Mucosa of rectum (tissue), 2 donors: ENCODE results near the gene MSH3.
"Not testable (repeated sequence)": the region's sequence is repeated elsewhere in the genome, so short reads cannot be mapped to it uniquely, and the experiment has no call there.

Experiments used
- H3K27ac ChIP-seq, 2 donors: one replicate each; pipeline ENCODE4 v1.7.0; 2013; ENCODE audit warnings: inconsistent platforms in 2 of 2, low read depth in 2 of 2, low read length in 2 of 2
- H3K27me3 ChIP-seq, 2 donors: one replicate each; pipeline ENCODE4 v1.7.0; 2013; ENCODE audit warnings: low read length in 2 of 2; ENCODE audit not compliant: control insufficient read depth in 2 of 2, insufficient read depth in 2 of 2
- H3K36me3 ChIP-seq, 2 donors: one replicate each; pipeline ENCODE4 v1.7.0; 2013; ENCODE audit warnings: low read length in 2 of 2; ENCODE audit not compliant: control insufficient read depth in 2 of 2, insufficient read depth in 2 of 2
- H3K4me1 ChIP-seq, 2 donors: one replicate each; pipeline ENCODE4 v1.7.0; 2013; ENCODE audit warnings: low read length in 2 of 2, mild to moderate bottlenecking in 1 of 2; ENCODE audit not compliant: control insufficient read depth in 2 of 2, insufficient read depth in 2 of 2
- H3K4me3 ChIP-seq, 2 donors: one replicate each; pipeline ENCODE4 v1.7.0; 2013; ENCODE audit warnings: low read length in 2 of 2
- H3K9ac ChIP-seq, 2 donors: one replicate each; pipeline ENCODE4 v1.7.0; 2013; ENCODE audit warnings: low read length in 2 of 2, low read depth in 1 of 2, mild to moderate bottlenecking in 1 of 2
- H3K9me3 ChIP-seq, 2 donors: one replicate each; pipeline ENCODE4 v1.7.0; 2013; ENCODE audit warnings: low read length in 2 of 2; ENCODE audit not compliant: control insufficient read depth in 2 of 2
- donor health status: healthy.
- donor health status: Normal muscosa, but diverticular disease.

The MSH3 gene

DNA sequence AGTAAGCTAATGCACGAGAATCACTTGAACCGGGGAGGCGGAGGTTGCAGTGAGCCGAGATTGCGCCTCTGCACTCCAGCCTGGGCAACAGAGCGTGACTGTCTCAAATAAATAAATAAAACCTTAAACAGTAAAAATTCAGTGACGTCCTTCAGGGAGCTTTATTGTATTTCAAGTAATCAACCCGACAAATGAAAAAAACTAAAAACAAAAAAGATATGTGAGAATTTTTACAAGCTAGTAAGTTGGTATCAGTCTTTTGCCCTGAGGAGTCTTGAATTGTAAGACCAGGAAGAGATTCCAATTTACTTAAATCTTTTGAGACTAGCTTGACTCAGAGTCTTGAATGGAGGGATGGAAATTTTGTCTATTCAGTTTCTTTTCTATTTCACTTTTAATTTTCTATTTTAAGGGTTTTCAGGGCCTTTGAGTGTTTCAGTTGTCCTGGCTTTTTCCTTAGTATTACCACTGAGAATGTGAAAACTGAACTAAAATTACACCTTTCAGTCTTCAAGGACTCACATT lies 126.4 kb downstream of the MSH3 start:
- Histone ChIP-seq H3K9ac (no peak overlapping the region), H3K27ac (no peak overlapping the region), H3K9me3 (no peaks in the 10 kb centered on the region), H3K27me3 (no peaks in the 10 kb centered on the region), H3K4me3 (no peak overlapping the region), H3K36me3 (peaks cover 0 to 4% of the 10 kb centered on the region in 2 donors), H3K4me1 (no peaks in the 10 kb centered on the region)

DNA sequence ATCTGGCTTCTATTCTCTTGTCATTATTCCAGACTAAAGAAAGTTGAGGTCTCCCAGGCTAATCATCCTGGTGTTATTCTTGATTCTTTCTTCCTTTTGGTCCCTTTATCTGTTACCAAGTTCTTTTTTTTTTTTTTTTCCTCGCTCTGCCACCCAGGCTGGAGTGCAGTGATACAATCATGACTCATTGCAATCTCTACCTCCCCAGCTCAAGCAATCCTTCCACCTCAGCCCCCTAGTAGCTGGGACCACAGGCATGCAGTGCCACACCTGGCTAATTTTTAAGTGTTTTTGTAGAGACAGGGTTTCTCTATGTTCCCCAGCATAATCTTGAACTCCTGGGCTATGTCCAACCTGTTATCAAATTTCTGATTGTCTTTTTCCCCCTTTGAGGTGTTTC lies 126.9 kb downstream of the MSH3 start:
- Histone ChIP-seq H3K27me3 (no peaks in the 10 kb centered on the region), H3K9me3 (no peaks in the 10 kb centered on the region), H3K9ac (no peak overlapping the region), H3K4me3 (no peak overlapping the region), H3K27ac (no peak overlapping the region), H3K4me1 (no peaks in the 10 kb centered on the region), H3K36me3 (peaks cover 0 to 4% of the 10 kb centered on the region in 2 donors)

DNA sequence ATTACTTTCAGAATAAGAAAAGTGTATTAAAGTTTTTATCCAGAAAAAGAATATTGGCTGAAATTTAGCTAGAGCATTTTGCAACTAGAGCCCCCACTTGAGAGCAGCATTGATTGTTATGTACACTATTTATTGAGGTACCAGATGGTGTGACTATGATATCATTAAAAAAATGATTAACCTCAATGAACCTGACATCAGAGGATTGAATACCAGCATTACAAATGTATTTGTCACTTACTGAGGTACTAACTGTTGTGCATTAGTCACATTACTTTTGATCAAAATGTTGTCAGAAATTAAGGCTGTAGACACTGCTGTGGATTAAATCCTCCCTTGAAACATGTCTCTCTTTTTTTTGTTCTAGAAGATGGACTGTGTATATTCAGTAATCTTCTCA lies 128.2 kb downstream of the MSH3 start:
- Histone ChIP-seq H3K36me3 (peaks cover 0 to 7% of the 10 kb centered on the region in 2 donors), H3K4me1 (no peaks in the 10 kb centered on the region), H3K9ac (no peak overlapping the region), H3K27me3 (no peaks in the 10 kb centered on the region), H3K27ac (no peak overlapping the region), H3K9me3 (no peaks in the 10 kb centered on the region), H3K4me3 (no peak overlapping the region)

DNA sequence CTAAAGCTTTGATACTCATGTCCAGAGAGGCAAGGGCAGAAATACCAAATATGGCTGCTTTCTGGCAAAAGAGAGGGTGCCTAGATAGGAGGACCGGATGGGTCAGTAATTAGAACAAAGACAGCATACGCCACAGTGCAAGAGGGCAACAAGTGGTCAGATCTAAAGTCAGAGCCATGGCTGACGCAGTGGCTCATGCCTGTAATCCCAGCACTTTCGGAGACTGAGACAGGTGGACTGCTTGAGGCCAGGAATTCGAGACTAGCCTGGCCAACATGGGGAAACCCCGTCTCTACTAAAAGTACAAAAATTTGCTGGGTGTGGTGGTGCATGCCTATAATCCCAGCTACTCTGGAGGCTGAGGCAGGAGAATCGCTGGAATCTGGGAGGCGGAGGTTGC lies 129.3 kb downstream of the MSH3 start:
- not testable (repeated sequence) for H3K27ac ChIP-seq, H3K9me3 ChIP-seq, H3K9ac ChIP-seq, H3K4me3 ChIP-seq, H3K27me3 ChIP-seq, H3K4me1 ChIP-seq, H3K36me3 ChIP-seq

DNA sequence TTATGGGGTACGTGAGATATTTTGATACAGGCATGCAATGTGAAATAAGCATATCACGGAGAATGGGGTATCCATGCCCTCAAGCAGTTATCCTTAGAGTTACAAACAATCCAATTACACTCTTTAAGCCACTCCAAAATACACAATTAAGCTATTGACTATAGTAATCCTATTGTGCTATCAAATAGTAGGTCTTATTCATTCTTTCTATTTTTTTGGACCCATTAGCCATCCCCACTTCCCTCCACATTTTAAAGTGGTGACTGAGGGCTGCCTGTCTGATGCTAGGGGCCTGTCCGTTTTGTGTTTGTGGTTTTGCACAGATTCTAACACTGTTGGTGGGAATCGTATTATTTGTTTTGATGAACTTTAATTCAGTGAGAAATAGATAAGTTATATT lies 130.0 kb downstream of the MSH3 start:
- Histone ChIP-seq H3K27me3 (no peaks in the 10 kb centered on the region), H3K9me3 (no peaks in the 10 kb centered on the region), H3K27ac (no peak overlapping the region), H3K36me3 (peaks cover 0 to 7% of the 10 kb centered on the region in 2 donors), H3K9ac (no peak overlapping the region), H3K4me3 (no peak overlapping the region), H3K4me1 (no peaks in the 10 kb centered on the region)

DNA sequence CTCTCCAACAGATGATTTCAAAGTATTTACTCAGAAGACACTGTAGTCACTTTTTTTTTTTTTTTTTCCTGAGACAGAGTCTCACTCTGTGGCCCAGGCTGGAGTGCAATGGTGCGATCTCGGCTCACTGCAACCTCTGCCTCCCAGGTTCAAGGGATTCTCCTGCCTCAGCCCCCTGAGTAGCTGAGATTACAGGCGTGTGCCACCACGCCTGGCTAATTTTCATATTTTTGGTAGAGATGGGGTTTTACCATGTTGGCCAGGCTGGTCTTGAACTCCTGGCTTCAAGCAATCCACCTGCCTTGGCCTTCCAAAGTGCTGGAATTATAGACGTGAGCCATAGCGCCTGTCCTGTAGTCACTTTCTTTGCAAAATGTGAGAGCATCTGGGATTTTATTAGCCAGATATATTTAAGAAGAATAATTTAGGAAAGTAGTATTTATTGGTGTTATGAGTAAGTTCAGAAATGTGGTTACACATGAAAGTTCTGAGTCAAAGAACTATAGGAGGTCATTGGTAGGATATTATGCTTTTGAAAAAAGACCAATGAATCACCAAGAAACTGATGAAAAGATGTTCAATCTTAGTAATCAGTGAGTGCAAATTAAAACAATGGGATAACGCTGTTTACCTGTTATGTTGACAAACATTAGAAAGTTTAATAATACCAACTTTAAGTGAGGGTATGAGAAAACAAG lies 135.0 kb downstream of the MSH3 start:
- H3K27me3 ChIP-seq, H3K27ac ChIP-seq, H3K9ac ChIP-seq, H3K9me3 ChIP-seq, H3K4me1 ChIP-seq, H3K4me3 ChIP-seq: not testable (repeated sequence)
- peaks cover 14 to 22% of the 10 kb centered on the region in 2 donors for H3K36me3 ChIP-seq

DNA sequence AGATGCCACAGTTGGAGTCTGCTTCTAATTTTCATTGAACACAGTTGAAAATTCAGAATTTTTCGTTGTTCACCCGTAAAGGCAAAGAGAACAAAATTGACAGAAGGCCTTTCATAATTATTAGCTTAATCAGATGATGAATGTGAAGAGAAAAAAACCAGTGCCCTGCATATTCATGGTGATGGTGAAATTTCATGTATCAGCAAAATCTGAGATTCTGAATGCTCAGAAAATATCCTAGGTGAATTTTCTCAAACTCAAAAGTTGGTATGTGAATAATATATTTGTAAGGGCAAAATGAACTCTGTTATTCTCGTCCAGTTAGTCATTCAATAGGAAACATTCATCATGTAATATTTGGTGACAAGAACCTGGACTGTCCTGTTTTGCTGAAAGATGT lies 136.2 kb downstream of the MSH3 start:
- no peak overlapping the region for H3K4me3 ChIP-seq
- H3K9me3 ChIP-seq = no peaks in the 10 kb centered on the region
- no peaks in the 10 kb centered on the region for H3K4me1 ChIP-seq
- no peak overlapping the region for H3K9ac ChIP-seq
- H3K36me3 ChIP-seq = peaks cover 20 to 29% of the 10 kb centered on the region in 2 donors
- H3K27ac ChIP-seq = no peak overlapping the region
- no peaks in the 10 kb centered on the region for H3K27me3 ChIP-seq

DNA sequence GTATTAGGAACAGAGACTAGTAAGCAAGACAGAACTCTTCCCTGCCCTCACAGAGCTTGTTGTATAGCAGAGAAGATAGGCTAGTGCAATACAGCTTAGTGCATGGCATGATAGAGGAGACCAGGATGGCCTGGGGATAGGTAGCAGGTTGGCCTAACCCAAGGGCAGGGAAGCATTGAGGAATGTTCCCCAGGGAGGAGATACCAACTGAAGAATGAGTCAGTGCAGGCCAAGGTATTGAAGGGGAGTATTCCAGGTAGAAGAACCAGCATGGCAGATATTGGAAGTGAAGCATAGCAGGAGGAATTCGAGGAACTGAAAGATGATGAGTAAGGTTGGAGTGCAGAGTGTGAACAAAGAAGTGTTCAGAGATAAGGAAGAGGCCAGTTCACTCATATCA lies 138.9 kb downstream of the MSH3 start:
- H3K4me1 ChIP-seq = no peaks in the 10 kb centered on the region
- peaks cover 20 to 27% of the 10 kb centered on the region in 2 donors for H3K36me3 ChIP-seq
- no peak overlapping the region for H3K9ac ChIP-seq
- H3K4me3 ChIP-seq = no peak overlapping the region
- no peaks in the 10 kb centered on the region for H3K9me3 ChIP-seq
- H3K27me3 ChIP-seq = no peaks in the 10 kb centered on the region
- no peak overlapping the region for H3K27ac ChIP-seq

DNA sequence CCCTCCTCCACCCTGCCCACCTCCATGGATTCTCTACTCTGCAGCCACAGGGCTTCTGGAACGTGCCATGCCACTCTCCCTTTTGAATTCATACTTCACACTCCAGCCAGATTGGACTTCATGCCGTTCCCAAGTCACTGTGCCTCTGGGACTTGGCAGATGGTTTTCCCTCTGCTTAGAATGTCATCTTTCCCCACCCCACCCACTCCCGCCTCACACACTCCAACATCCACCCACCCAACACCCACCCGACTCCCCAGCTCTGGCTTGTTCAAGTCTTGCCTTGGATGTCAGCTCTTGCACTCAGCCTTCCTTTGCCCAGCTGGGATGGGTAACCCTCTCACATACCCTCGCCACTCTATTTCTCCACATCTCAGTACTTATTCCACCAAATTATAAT lies 142.4 kb downstream of the MSH3 start:
- Histone ChIP-seq H3K9me3 (no peaks in the 10 kb centered on the region), H3K4me1 (no peaks in the 10 kb centered on the region), H3K4me3 (no peak overlapping the region), H3K36me3 (peaks cover 24% of the 10 kb centered on the region in 2 donors), H3K27ac (no peak overlapping the region), H3K9ac (no peak overlapping the region), H3K27me3 (no peaks in the 10 kb centered on the region)

DNA sequence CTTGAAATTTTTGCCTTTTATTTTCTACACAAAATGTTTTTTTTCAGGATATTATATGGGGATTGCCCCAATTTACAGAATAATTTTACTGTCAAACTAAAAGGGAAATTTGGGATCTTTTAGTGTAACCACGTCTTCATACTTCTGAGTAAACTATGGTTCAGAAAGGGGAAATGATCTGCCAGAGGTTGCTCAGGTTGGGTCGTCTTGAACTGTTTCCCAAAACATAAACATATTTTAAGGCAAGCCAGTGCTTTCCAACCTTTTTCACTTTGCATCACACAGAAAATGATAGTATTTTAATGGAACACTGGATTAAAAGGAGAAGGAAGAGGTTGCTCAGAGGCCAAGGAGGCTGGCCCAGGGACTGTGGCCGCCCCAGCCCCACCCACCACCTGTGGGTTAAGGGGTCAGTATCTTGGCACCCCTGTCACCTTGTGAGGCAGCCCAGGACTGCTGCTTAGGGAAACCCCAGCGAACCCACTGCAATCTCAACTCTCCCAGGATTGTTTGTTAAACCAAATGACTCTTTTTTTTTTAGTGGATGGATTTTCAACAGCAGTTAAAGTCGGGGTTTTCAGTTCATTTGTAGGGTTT lies 143.1 kb downstream of the MSH3 start:
- H3K27me3 ChIP-seq = no peaks in the 10 kb centered on the region
- no peak overlapping the region for H3K4me3 ChIP-seq
- no peaks in the 10 kb centered on the region for H3K4me1 ChIP-seq
- H3K36me3 ChIP-seq = peaks cover 24% of the 10 kb centered on the region in 2 donors
- H3K9ac ChIP-seq = no peak overlapping the region
- H3K9me3 ChIP-seq = no peaks in the 10 kb centered on the region
- H3K27ac ChIP-seq = no peak overlapping the region
